Activated naive CD8-positive, alpha-beta T cell treated with anti-CD3 and anti-CD28 coated beads, Interleukin-2, amount 10 ng/mL, durations not matched to agents 7 days and 5 days (primary cell): ENCODE results near the gene GATM. TPM values are rescaled to one million over a fixed set of nuclear protein-coding genes. Genes with fewer than 3 reads are reported as not detected.
A peak's percentile ranks its signal among the peaks of the same experiment; 100 is the strongest.
"Not testable (repeated sequence)": the region's sequence is repeated elsewhere in the genome, so short reads cannot be mapped to it uniquely, and the experiment has no call there.

Source experiments
- ATAC-seq: fragments of 150-1000 bp; cut with Tn5 transposase; one replicate; pipeline ENCODE4 v1.10.0; 2021; ENCODE audit warnings: low read depth, moderate library complexity
- POLR2A ChIA-PET: fragments of 350-600 bp; sonication (Branson Sonifier 250); formaldehyde crosslinking; loops from one replicate; lab custom pipeline; 2021; ENCODE audit warnings: antibody characterized with exemption; lab: Charles Lee
- DNase-seq: peaks from one replicate; pipeline ENCODE4 v3.0.0; 2021
- H3K27ac Mint-ChIP-seq: one replicate; pipeline ENCODE4 v1.8.0; 2022; ENCODE audit warnings: mild to moderate bottlenecking, mixed read lengths
- H3K27me3 Mint-ChIP-seq: one replicate; pipeline ENCODE4 v1.8.0; 2022; ENCODE audit warnings: mild to moderate bottlenecking, moderate library complexity, mixed read lengths
- H3K36me3 Mint-ChIP-seq: one replicate; pipeline ENCODE4 v1.8.0; 2021; ENCODE audit warnings: mild to moderate bottlenecking, mixed read lengths
- H3K4me1 Mint-ChIP-seq: one replicate; pipeline ENCODE4 v1.8.0; 2021; ENCODE audit warnings: mixed read lengths
- H3K4me3 Mint-ChIP-seq: one replicate; pipeline ENCODE4 v1.8.0; 2022; ENCODE audit warnings: mild to moderate bottlenecking, moderate library complexity, mixed read lengths
- H3K9me3 Mint-ChIP-seq: one replicate; pipeline ENCODE4 v1.8.0; 2021; ENCODE audit warnings: mixed read lengths
- total RNA-seq, 2 experiments: library from RNA; stranded (reverse); gene quantifications; one replicate each; pipeline ENCODE4 v1.2.3, GENCODE V29; 2021

Gene GATM
- total RNA-seq, 2 experiments from 2014 or later = 2.9 to 3.5 TPM

DNA sequence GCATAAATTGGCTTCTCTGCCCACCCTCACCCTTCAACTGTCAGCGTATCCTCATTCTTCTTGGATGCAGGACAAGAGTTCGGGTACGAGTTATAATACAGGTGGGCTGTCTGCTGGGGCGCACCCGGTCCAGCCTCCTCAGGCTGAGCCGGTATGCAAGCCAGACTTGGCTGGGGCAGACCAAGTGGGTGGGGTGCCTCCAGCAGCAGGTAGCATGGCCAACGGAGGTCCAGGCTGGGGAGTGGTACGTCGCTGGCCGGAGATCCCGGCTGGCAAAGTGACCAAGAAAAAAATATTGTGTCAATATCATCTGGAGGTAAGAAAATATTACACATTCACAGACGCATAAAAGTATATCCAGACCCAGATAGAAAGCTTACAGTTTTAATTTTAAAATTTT is 45.6 kb downstream of the GATM start:
- DNase-seq = no peak
- Mint-ChIP-seq H3K4me1 (peaks cover 5% of the 10 kb centered on the region), H3K27ac (no peak overlapping the region), H3K9me3 (no peaks in the 10 kb centered on the region), H3K4me3 (no peak overlapping the region), H3K27me3 (peaks cover 16% of the 10 kb centered on the region), H3K36me3 (no peaks in the 10 kb centered on the region)
- POLR2A ChIA-PET = no interaction called here
- ATAC-seq = no peak

GRCh38 chr15:45331972-45332371 is 46.4 kb downstream of the GATM start:
- POLR2A ChIA-PET = no interaction called here
- DNase-seq (no peak), ATAC-seq (no peak)
- Mint-ChIP-seq H3K27me3 (peaks cover 18% of the 10 kb centered on the region), H3K27ac (no peak overlapping the region), H3K4me1 (peaks cover 2% of the 10 kb centered on the region), H3K36me3 (no peaks in the 10 kb centered on the region), H3K4me3 (no peak overlapping the region), H3K9me3 (no peaks in the 10 kb centered on the region)

- Mint-ChIP-seq H3K36me3 (no peaks in the 10 kb centered on the region), H3K27ac (no peak overlapping the region), H3K4me1 (no peaks in the 10 kb centered on the region), H3K4me3 (no peak overlapping the region), H3K9me3 (no peaks in the 10 kb centered on the region), H3K27me3 (peaks cover 23% of the 10 kb centered on the region)
- DNase-seq (no peak), ATAC-seq (no peak)
- POLR2A ChIA-PET = no interaction called here
Observed at GRCh38 chr15:45328663-45329062, 49.7 kb downstream of the GATM start.

DNA sequence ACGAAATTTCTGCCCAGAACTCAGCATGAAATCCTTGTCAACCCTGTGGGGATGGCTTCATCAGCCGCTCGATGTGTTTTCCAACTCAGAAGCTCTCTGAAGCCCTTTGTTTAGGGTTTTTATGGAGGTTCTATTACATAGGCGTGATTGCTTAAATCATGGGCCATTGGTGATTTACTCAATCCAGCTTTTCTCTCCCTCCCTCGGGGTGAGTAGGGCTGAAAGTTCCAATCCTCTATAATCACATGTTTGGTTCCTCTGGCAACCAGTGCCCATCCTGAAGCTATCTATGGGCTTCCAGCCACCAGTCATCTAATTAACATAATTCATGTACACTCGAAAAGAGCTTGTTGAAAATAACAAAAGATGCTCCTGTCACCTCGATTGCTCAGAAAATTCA is 51.6 kb downstream of the GATM start:
- ATAC-seq (no peak), DNase-seq (no peak)
- Mint-ChIP-seq H3K36me3 (no peaks in the 10 kb centered on the region), H3K4me3 (no peak overlapping the region), H3K4me1 (no peaks in the 10 kb centered on the region), H3K27ac (no peak overlapping the region), H3K9me3 (no peaks in the 10 kb centered on the region), H3K27me3 (peaks cover 15% of the 10 kb centered on the region)
- POLR2A ChIA-PET = no interaction called here

DNA sequence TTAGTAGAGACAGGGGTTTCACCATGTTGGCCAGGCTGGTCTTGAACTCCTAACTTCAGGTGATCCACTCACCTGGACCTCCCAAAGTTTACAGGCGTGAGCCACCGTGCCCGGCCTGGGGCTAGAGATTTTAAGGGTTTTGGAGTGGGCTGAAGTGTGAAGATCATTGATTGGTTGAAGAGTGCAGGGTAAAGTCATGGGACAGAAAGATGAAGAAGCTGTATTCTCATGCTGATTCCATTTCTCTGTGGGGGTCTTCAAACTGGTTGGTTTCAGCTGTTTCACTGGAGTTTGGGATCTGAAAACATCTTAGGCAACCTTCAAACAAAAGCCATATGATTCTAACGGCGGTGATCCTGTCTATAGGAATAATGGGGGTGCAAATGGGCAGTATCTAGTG is 52.1 kb downstream of the GATM start:
- Mint-ChIP-seq H3K36me3 (no peaks in the 10 kb centered on the region), H3K27me3 (peaks cover 13% of the 10 kb centered on the region), H3K27ac (no peak overlapping the region), H3K4me3 (no peak overlapping the region), H3K4me1 (no peaks in the 10 kb centered on the region), H3K9me3 (no peaks in the 10 kb centered on the region)
- POLR2A ChIA-PET = no interaction called here
- DNase-seq = no peak
- ATAC-seq = no peak

DNA sequence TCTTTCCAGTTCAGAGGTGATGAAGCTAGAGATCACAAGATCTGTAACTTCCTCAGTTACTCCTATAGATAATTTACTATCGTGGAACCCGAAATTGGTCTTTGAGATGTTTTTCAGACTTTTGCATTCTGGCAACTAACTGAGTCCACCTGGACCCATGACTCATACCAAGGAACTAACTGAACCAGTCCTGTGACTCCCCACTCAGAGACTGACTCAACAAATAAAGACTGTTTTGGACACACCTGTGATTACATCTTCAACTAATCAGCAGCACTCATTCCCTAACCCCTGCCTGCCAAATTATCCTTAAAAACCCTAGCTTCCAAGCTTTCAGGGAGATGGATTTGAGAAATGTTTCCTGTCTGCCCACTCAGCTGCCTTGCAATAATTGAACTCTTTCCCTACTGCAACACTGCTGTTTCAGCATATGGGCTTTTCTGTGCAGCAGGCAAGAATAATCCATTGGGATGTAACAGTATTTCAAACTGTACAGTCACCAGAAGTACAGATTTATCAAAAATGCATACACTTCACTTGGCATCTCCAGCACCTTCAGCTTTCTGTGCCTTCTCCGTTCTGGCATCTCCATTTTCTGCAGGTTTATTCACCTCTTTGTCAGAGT is 57.7 kb downstream of the GATM start:
- peaks cover 28% of the 10 kb centered on the region for H3K27me3 Mint-ChIP-seq
- H3K9me3 Mint-ChIP-seq = no peaks in the 10 kb centered on the region
- POLR2A ChIA-PET = no interaction called here
- H3K27ac Mint-ChIP-seq = no peak overlapping the region
- H3K36me3 Mint-ChIP-seq = no peaks in the 10 kb centered on the region
- DNase-seq = no peak
- no peak overlapping the region for H3K4me3 Mint-ChIP-seq
- no peak for ATAC-seq
- H3K4me1 Mint-ChIP-seq = peaks cover 1% of the 10 kb centered on the region

- Mint-ChIP-seq H3K4me1 (peaks cover 5% of the 10 kb centered on the region), H3K27me3 (peaks cover 25% of the 10 kb centered on the region), H3K4me3 (no peak overlapping the region), H3K36me3 (no peaks in the 10 kb centered on the region), H3K9me3 (no peaks in the 10 kb centered on the region), H3K27ac (no peak overlapping the region)
- ATAC-seq = no peak
- POLR2A ChIA-PET = no interaction called here
- no peak for DNase-seq
Observed at GRCh38 chr15:45319472-45320214, 58.7 kb downstream of the GATM start.

GRCh38 chr15:45314960-45315359 is 63.4 kb downstream of the GATM start:
- Mint-ChIP-seq H3K9me3 (no peaks in the 10 kb centered on the region), H3K27ac (no peak overlapping the region), H3K27me3 (peaks cover 20% of the 10 kb centered on the region), H3K36me3 (no peaks in the 10 kb centered on the region), H3K4me1 (peaks cover 5% of the 10 kb centered on the region), H3K4me3 (peak overlapping the region; percentile 39)
- no peak for DNase-seq
- no peak for ATAC-seq
- POLR2A ChIA-PET = no interaction called here

DNA sequence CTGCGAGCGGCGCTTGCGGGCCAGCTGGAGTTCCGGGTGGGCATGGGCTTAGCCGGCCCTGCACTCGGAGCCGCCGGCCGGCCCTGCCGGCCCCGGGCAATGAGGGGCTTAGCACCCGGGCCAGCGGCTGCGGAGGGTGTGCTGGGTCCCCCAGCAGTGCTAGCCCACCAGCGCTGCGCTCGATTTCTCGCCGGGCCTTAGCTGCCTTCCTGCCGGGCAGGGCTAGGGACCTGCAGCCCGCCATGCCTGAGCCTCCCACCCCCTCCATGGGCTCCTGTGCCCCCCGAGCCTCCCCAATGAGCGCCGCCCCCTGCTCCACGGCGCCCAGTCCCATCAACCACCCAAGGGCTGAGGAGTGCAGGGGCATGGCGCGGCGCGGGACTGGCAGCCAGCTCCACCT is 64.2 kb downstream of the GATM start:
- H3K27me3 Mint-ChIP-seq = peaks cover 15% of the 10 kb centered on the region
- H3K4me3 Mint-ChIP-seq, POLR2A ChIA-PET, ATAC-seq, H3K36me3 Mint-ChIP-seq, H3K9me3 Mint-ChIP-seq, DNase-seq, H3K4me1 Mint-ChIP-seq, H3K27ac Mint-ChIP-seq: not testable (repeated sequence)

Other genes starting within 250 kb of the GATM start
- gene DUOXA1, start 248.7 kb downstream of the GATM start, total RNA-seq = under 1 TPM in 1 of 2 experiments, not detected in 1; 0.68 TPM
- not detected for gene DUOX1, start 248.6 kb downstream of the GATM start, total RNA-seq
- 1 to 10 TPM; 2.1 to 2.3 TPM for gene SHF, start 190.6 kb downstream of the GATM start, total RNA-seq
- not detected for gene SLC28A2, start 126.3 kb downstream of the GATM start, total RNA-seq
- 1 to 10 TPM; 3.2 to 3.5 TPM for gene SLC30A4, start 144.2 kb upstream of the GATM start, total RNA-seq
- gene BLOC1S6, start 208.8 kb upstream of the GATM start, total RNA-seq = 10 to 100 TPM; 40.1 to 40.6 TPM